Activated CD4-positive, alpha-beta T cell treated with anti-CD3 and anti-CD28 coated beads, Interleukin-2, amount 10 ng/mL, durations not matched to agents 24 days and 14 days (primary cell): ENCODE data around the gene RAB31. TPM values are rescaled to one million over a fixed set of nuclear protein-coding genes. Genes with fewer than 3 reads are reported as not detected.

ENCODE experiments used
- DNase-seq: peaks from one replicate; pipeline ENCODE4 v3.0.0; 2022
- H3K27ac Mint-ChIP-seq: one replicate; pipeline ENCODE4 v1.8.0; 2022; ENCODE audit warnings: mild to moderate bottlenecking, mixed read lengths
- H3K27me3 Mint-ChIP-seq: one replicate; pipeline ENCODE4 v1.8.0; 2022; ENCODE audit warnings: mixed read lengths
- H3K36me3 Mint-ChIP-seq: one replicate; pipeline ENCODE4 v1.8.0; 2022; ENCODE audit warnings: low read depth, mild to moderate bottlenecking, mixed read lengths
- H3K4me1 Mint-ChIP-seq: one replicate; pipeline ENCODE4 v1.8.0; 2021; ENCODE audit warnings: mixed read lengths
- H3K4me3 Mint-ChIP-seq: one replicate; pipeline ENCODE4 v1.8.0; 2022; ENCODE audit warnings: mild to moderate bottlenecking, moderate library complexity, mixed read lengths
- H3K9me3 Mint-ChIP-seq: one replicate; pipeline ENCODE4 v1.8.0; 2021; ENCODE audit warnings: mixed read lengths
- intact Hi-C: fragments of 100-400 bp; cut with micrococcal nuclease; formaldehyde crosslinking; loops from one replicate; pipeline ENCODE4 v1.15.1; 2023
- total RNA-seq: library from RNA; stranded (reverse); gene quantifications from 2 replicates; pipeline ENCODE4 v1.2.3, GENCODE V29; 2022

The RAB31 gene
- total RNA-seq, 1 donor from 2014 or later, result not detected

- Mint-ChIP-seq H3K4me3 (no peak overlapping the region), H3K36me3 (no peaks in the 10 kb centered on the region), H3K27me3 (peaks cover 63% of the 10 kb centered on the region), H3K4me1 (peaks cover 14% of the 10 kb centered on the region), H3K9me3 (no peaks in the 10 kb centered on the region), H3K27ac (no peak overlapping the region)
- intact Hi-C loops, result no loop called here
- no peak for DNase-seq
Measured at GRCh38 chr18:9712130-9712577, 4.1 kb downstream of the RAB31 start.

- no peaks in the 10 kb centered on the region for H3K9me3 Mint-ChIP-seq
- intact Hi-C loops, result no loop called here
- peaks cover 61% of the 10 kb centered on the region for H3K27me3 Mint-ChIP-seq
- DNase-seq, result no peak
- no peak overlapping the region for H3K4me3 Mint-ChIP-seq
- H3K27ac Mint-ChIP-seq, result no peak overlapping the region
- peaks cover 14% of the 10 kb centered on the region for H3K4me1 Mint-ChIP-seq
- no peaks in the 10 kb centered on the region for H3K36me3 Mint-ChIP-seq
Measured at GRCh38 chr18:9712611-9713010, 4.5 kb downstream of the RAB31 start.

GRCh38 chr18:9714266-9715087 lies 6.4 kb downstream of the RAB31 start:
- Mint-ChIP-seq H3K36me3 (no peaks in the 10 kb centered on the region), H3K4me3 (no peak overlapping the region), H3K9me3 (no peaks in the 10 kb centered on the region), H3K27ac (no peak overlapping the region), H3K4me1 (peaks cover 12% of the 10 kb centered on the region), H3K27me3 (peaks cover 52% of the 10 kb centered on the region)
- DNase-seq, result no peak
- intact Hi-C loops, result no loop called here

GRCh38 chr18:9715088-9715343 lies 6.9 kb downstream of the RAB31 start:
- Mint-ChIP-seq H3K4me1 (peaks cover 10% of the 10 kb centered on the region), H3K9me3 (no peaks in the 10 kb centered on the region), H3K27me3 (peaks cover 46% of the 10 kb centered on the region), H3K36me3 (no peaks in the 10 kb centered on the region), H3K4me3 (no peak overlapping the region), H3K27ac (no peak overlapping the region)
- intact Hi-C loops, result no loop called here
- DNase-seq, result no peak

- Mint-ChIP-seq H3K4me1 (peaks cover 4% of the 10 kb centered on the region), H3K36me3 (no peaks in the 10 kb centered on the region), H3K27ac (no peak overlapping the region), H3K9me3 (no peaks in the 10 kb centered on the region), H3K4me3 (no peak overlapping the region), H3K27me3 (peaks cover 38% of the 10 kb centered on the region)
- intact Hi-C loops, result no loop called here
- DNase-seq, result no peak
Measured at GRCh38 chr18:9715978-9716774, 8.1 kb downstream of the RAB31 start.

- no peak overlapping the region for H3K27ac Mint-ChIP-seq
- intact Hi-C loops, result no loop called here
- no peaks in the 10 kb centered on the region for H3K9me3 Mint-ChIP-seq
- DNase-seq, result no peak
- H3K4me1 Mint-ChIP-seq, result no peaks in the 10 kb centered on the region
- no peaks in the 10 kb centered on the region for H3K36me3 Mint-ChIP-seq
- H3K27me3 Mint-ChIP-seq, result peaks cover 33% of the 10 kb centered on the region
- no peak overlapping the region for H3K4me3 Mint-ChIP-seq
Measured at GRCh38 chr18:9716780-9717563, 8.9 kb downstream of the RAB31 start.

GRCh38 chr18:9719421-9719981 lies 11.4 kb downstream of the RAB31 start:
- Mint-ChIP-seq H3K27me3 (peaks cover 14% of the 10 kb centered on the region), H3K36me3 (no peaks in the 10 kb centered on the region), H3K9me3 (no peaks in the 10 kb centered on the region), H3K4me1 (no peaks in the 10 kb centered on the region), H3K27ac (no peak overlapping the region), H3K4me3 (no peak overlapping the region)
- intact Hi-C loops, result no loop called here
- DNase-seq, result no peak

- H3K4me3 Mint-ChIP-seq, result no peak overlapping the region
- no peaks in the 10 kb centered on the region for H3K9me3 Mint-ChIP-seq
- H3K36me3 Mint-ChIP-seq, result no peaks in the 10 kb centered on the region
- H3K4me1 Mint-ChIP-seq, result no peaks in the 10 kb centered on the region
- intact Hi-C loops, result no loop called here
- H3K27me3 Mint-ChIP-seq, result peaks cover 9% of the 10 kb centered on the region
- no peak for DNase-seq
- H3K27ac Mint-ChIP-seq, result no peak overlapping the region
Measured at GRCh38 chr18:9720327-9720726, 12.2 kb downstream of the RAB31 start.

GRCh38 chr18:9721893-9722550 lies 13.9 kb downstream of the RAB31 start:
- Mint-ChIP-seq H3K27ac (no peak overlapping the region), H3K36me3 (no peaks in the 10 kb centered on the region), H3K27me3 (peaks cover 9% of the 10 kb centered on the region), H3K4me1 (no peaks in the 10 kb centered on the region), H3K9me3 (no peaks in the 10 kb centered on the region), H3K4me3 (no peak overlapping the region)
- intact Hi-C loops, result no loop called here
- DNase-seq, result no peak

GRCh38 chr18:9722691-9723090 lies 14.6 kb downstream of the RAB31 start:
- Mint-ChIP-seq H3K27ac (no peak overlapping the region), H3K4me1 (no peaks in the 10 kb centered on the region), H3K4me3 (no peak overlapping the region), H3K9me3 (no peaks in the 10 kb centered on the region), H3K27me3 (peaks cover 8% of the 10 kb centered on the region), H3K36me3 (no peaks in the 10 kb centered on the region)
- intact Hi-C loops, result no loop called here
- no peak for DNase-seq

- Mint-ChIP-seq H3K27ac (no peak overlapping the region), H3K36me3 (no peaks in the 10 kb centered on the region), H3K9me3 (no peaks in the 10 kb centered on the region), H3K27me3 (peaks cover 11% of the 10 kb centered on the region), H3K4me3 (no peak overlapping the region), H3K4me1 (no peaks in the 10 kb centered on the region)
- intact Hi-C loops, result no loop called here
- no peak for DNase-seq
Measured at GRCh38 chr18:9724797-9725585, 16.9 kb downstream of the RAB31 start.

- Mint-ChIP-seq H3K27me3 (peaks cover 15% of the 10 kb centered on the region), H3K4me3 (no peak overlapping the region), H3K4me1 (no peaks in the 10 kb centered on the region), H3K27ac (no peak overlapping the region), H3K36me3 (no peaks in the 10 kb centered on the region), H3K9me3 (no peaks in the 10 kb centered on the region)
- no peak for DNase-seq
- intact Hi-C loops, result no loop called here
Measured at GRCh38 chr18:9726175-9726574, 18.1 kb downstream of the RAB31 start.

GRCh38 chr18:9726936-9727335 lies 18.8 kb downstream of the RAB31 start:
- Mint-ChIP-seq H3K27me3 (peaks cover 15% of the 10 kb centered on the region), H3K36me3 (no peaks in the 10 kb centered on the region), H3K4me1 (no peaks in the 10 kb centered on the region), H3K9me3 (no peaks in the 10 kb centered on the region), H3K4me3 (no peak overlapping the region), H3K27ac (no peak overlapping the region)
- DNase-seq, result no peak
- intact Hi-C loops, result no loop called here
